PC-3 (cell line): ENCODE measurements around the gene RHEX. TPM values are rescaled to one million over a fixed set of nuclear protein-coding genes. Genes with fewer than 3 reads are reported as not detected.

ENCODE experiments used
- ATAC-seq: fragments of 200-7000 bp; cut with Tn5 transposase; 2 replicates; pipeline ENCODE4 v1.9.1; 2020; ENCODE audit warnings: mild to moderate bottlenecking, moderate library complexity
- BruUV-seq: library from RNA; stranded (reverse); fragments of 400-500 nt; replicated peaks from 2 replicates; lab custom pipeline; 2021; lab: Mats Ljungman, UMichigan
- CTCF ChIA-PET: fragments of 300-600 bp; sonication (Branson Sonifier 250); formaldehyde crosslinking; loops from one replicate; lab custom pipeline; 2022; ENCODE audit warnings: antibody characterized with exemption; lab: Charles Lee
- POLR2A ChIA-PET: fragments of 300-600 bp; sonication (Branson Sonifier 250); formaldehyde crosslinking; loops from one replicate; lab custom pipeline; 2022; ENCODE audit warnings: antibody characterized with exemption; ENCODE audit not compliant: unreplicated experiment; lab: Charles Lee
- DNase-seq: peaks from one replicate; pipeline ENCODE4 v3.0.0-alpha.2; 2015
- H2AFZ ChIP-seq: fragments of 300-600 bp; sonication (generic); 2 replicates; pipeline ENCODE4 v1.6.0; 2016; ENCODE audit warnings: antibody characterized with exemption, low read length
- H3F3A ChIP-seq: fragments of 300-600 bp; sonication (generic); one replicate; pipeline ENCODE4 v1.6.0; 2017; ENCODE audit warnings: antibody characterized with exemption, low read length, control low read depth, mild to moderate bottlenecking; ENCODE audit not compliant: unreplicated experiment
- H3K27ac ChIP-seq: fragments of 300-600 bp; sonication (generic); 2 replicates; pipeline ENCODE4 v1.5.1; 2016; ENCODE audit warnings: mild to moderate bottlenecking, low read length
- H3K27me3 ChIP-seq: fragments of 300-600 bp; sonication (generic); 2 replicates; pipeline ENCODE4 v1.6.1; 2016; ENCODE audit warnings: low read length, mixed read lengths
- H3K36me3 ChIP-seq: fragments of 300-600 bp; sonication (generic); 2 replicates; pipeline ENCODE4 v1.6.1; 2016; ENCODE audit warnings: low read depth, mixed run types, low read length, mixed read lengths
- H3K4me1 ChIP-seq: fragments of 300-600 bp; sonication (generic); 2 replicates; pipeline ENCODE4 v1.5.1; 2016; ENCODE audit warnings: low read length; ENCODE audit not compliant: insufficient read depth
- H3K4me2 ChIP-seq: fragments of 300-600 bp; sonication (generic); 2 replicates; pipeline ENCODE4 v1.6.0; 2016; ENCODE audit warnings: low read length
- H3K4me3 ChIP-seq: fragments of 300-600 bp; sonication (generic); 2 replicates; pipeline ENCODE4 v1.5.1; 2016; ENCODE audit warnings: mild to moderate bottlenecking, low read length, mixed read lengths
- H3K79me2 ChIP-seq: fragments of 300-600 bp; sonication (generic); 2 replicates; pipeline ENCODE4 v1.6.1; 2017; ENCODE audit warnings: low read length, mixed read lengths
- H3K9ac ChIP-seq: fragments of 300-600 bp; sonication (generic); 2 replicates; pipeline ENCODE4 v1.6.0; 2016; ENCODE audit warnings: mild to moderate bottlenecking, low read length
- H3K9me2 ChIP-seq: fragments of 300-600 bp; sonication (generic); replicated peaks from 2 replicates; pipeline ENCODE4 v1.6.1; 2016; ENCODE audit warnings: mixed run types, low read length, mixed read lengths
- H3K9me3 ChIP-seq: fragments of 300-600 bp; sonication (generic); 2 replicates; pipeline ENCODE4 v1.6.1; 2016; ENCODE audit warnings: low read length, mixed read lengths
- H4K20me1 ChIP-seq: fragments of 300-600 bp; sonication (generic); 2 replicates; pipeline ENCODE4 v1.6.1; 2016; ENCODE audit warnings: low read length, mixed read lengths
- CTCF ChIP-seq: fragments of 300-600 bp; sonication (generic); conservative IDR thresholded peaks from 2 replicates; pipeline ENCODE4 v1.5.1; 2017; ENCODE audit warnings: antibody characterized with exemption, low read depth, mild to moderate bottlenecking, low read length
- EZH2 ChIP-seq: fragments of 300-600 bp; sonication (generic); IDR thresholded peaks from one replicate; pipeline ENCODE4 v1.6.1; 2017; ENCODE audit warnings: antibody characterized with exemption, mild to moderate bottlenecking, low read length; ENCODE audit not compliant: unreplicated experiment
- EZH2phosphoT487 ChIP-seq: fragments of 300-600 bp; sonication (generic); IDR thresholded peaks from 2 replicates; pipeline ENCODE4 v1.6.1; 2018; ENCODE audit warnings: mild to moderate bottlenecking, antibody characterized with exemption, low read length, borderline replicate concordance
- intact Hi-C: fragments of 100-400 bp; cut with micrococcal nuclease; formaldehyde crosslinking; loops from 2 replicates; pipeline ENCODE4 v1.9.0; 2023
- total RNA-seq: library from RNA; depleted of rRNA; stranded (reverse); fragments of >200 nt; gene quantifications from 2 replicates; pipeline ENCODE4 v1.2.3, GENCODE V29; 2014

Gene RHEX
- total RNA-seq, 1 experiment from 2014 or later: not detected

- Histone ChIP-seq H3K9ac (no peak overlapping the region), H4K20me1 (no peaks in the 10 kb centered on the region), H3K36me3 (peaks cover 13% of the 10 kb centered on the region; the same call in 1 of the 2 replicates), H3K9me3 (peaks cover under 1% of the 10 kb centered on the region; the same call in 1 of the 2 replicates), H3K27ac (no peak overlapping the region), H3K4me3 (no peak overlapping the region), H3K4me2 (no peak overlapping the region), H3K4me1 (0 out of 2 replicates have a peak, but pooled peaks cover 7% of the 10 kb centered on the region), H3K27me3 (peaks cover 15% of the 10 kb centered on the region), H3K79me2 (no peaks in the 10 kb centered on the region), H2AFZ (no peak overlapping the region), H3K9me2 (no peaks in the 10 kb centered on the region), H3F3A (no peaks in the 10 kb centered on the region)
- intact Hi-C loops: no loop called here
- ChIA-PET CTCF (no interaction called here), POLR2A (no interaction called here)
- DNase-seq (no peak), ATAC-seq (no peak)
- no peak for TF ChIP-seq CTCF
- no peak for TF ChIP-seq EZH2
- no peak for TF ChIP-seq EZH2phosphoT487
- no TSS peak for BruUV-seq
Measured at GRCh38 chr1:206115791-206116190, 62.8 kb downstream of the RHEX start.

- H3K36me3 ChIP-seq: peaks cover 18% of the 10 kb centered on the region
- no peaks in the 10 kb centered on the region for H3K9me2 ChIP-seq
- ATAC-seq (no peak), DNase-seq (no peak)
- H2AFZ ChIP-seq: no peak overlapping the region
- no TSS peak for BruUV-seq
- 0 out of 2 replicates have a peak, but pooled peaks cover 7% of the 10 kb centered on the region for H3K4me1 ChIP-seq
- TF ChIP-seq CTCF: no peak
- no peak for TF ChIP-seq EZH2
- no peak for TF ChIP-seq EZH2phosphoT487
- H3K9ac ChIP-seq: no peak overlapping the region
- no peak overlapping the region for H3K27ac ChIP-seq
- peaks cover 6% of the 10 kb centered on the region; the same call in 1 of the 2 replicates for H3K9me3 ChIP-seq
- no peak overlapping the region for H3K4me3 ChIP-seq
- POLR2A ChIA-PET: no interaction called here
- no peaks in the 10 kb centered on the region for H4K20me1 ChIP-seq
- H3K27me3 ChIP-seq: peaks cover 18% of the 10 kb centered on the region
- H3K79me2 ChIP-seq: no peaks in the 10 kb centered on the region
- no peaks in the 10 kb centered on the region for H3F3A ChIP-seq
- intact Hi-C loops: no loop called here
- CTCF ChIA-PET: no interaction called here
- no peak overlapping the region for H3K4me2 ChIP-seq
Measured at GRCh38 chr1:206116191-206116872, 63.4 kb downstream of the RHEX start.

GRCh38 chr1:206116873-206117150, 63.8 kb downstream of the RHEX start:
- Histone ChIP-seq H3K79me2 (no peaks in the 10 kb centered on the region), H3K27ac (no peak overlapping the region), H2AFZ (peak overlapping the region; percentile 45), H3K27me3 (peaks cover 22% of the 10 kb centered on the region), H4K20me1 (no peaks in the 10 kb centered on the region), H3F3A (no peaks in the 10 kb centered on the region), H3K9me2 (no peaks in the 10 kb centered on the region), H3K9me3 (peaks cover 6% of the 10 kb centered on the region; the same call in 1 of the 2 replicates), H3K4me2 (peak overlapping the region; percentile 84), H3K4me3 (peak overlapping the region; percentile 60), H3K36me3 (peaks cover 23% of the 10 kb centered on the region), H3K4me1 (0 out of 2 replicates have a peak, but pooled peaks cover 7% of the 10 kb centered on the region), H3K9ac (no peak overlapping the region)
- POLR2A ChIA-PET: no interaction called here
- TF ChIP-seq EZH2: no peak
- TF ChIP-seq CTCF: no peak
- TF ChIP-seq EZH2phosphoT487: no peak
- DNase-seq: no peak
- no peak for ATAC-seq
- BruUV-seq: no TSS peak
- CTCF ChIA-PET: no interaction called here
- intact Hi-C loops: no loop called here
